IPS-15b (cell line): ENCODE results near the gene JARID2.

Experiments
- H3K27me3 ChIP-seq: one replicate; pipeline ENCODE4 v1.6.1; 2013; ENCODE audit warnings: low read length; ENCODE audit not compliant: control insufficient read depth, insufficient read depth
- H3K36me3 ChIP-seq: one replicate; pipeline ENCODE4 v1.6.1; 2013; ENCODE audit warnings: low read length; ENCODE audit not compliant: control insufficient read depth, insufficient read depth
- H3K4me1 ChIP-seq: one replicate; pipeline ENCODE4 v1.6.1; 2013; ENCODE audit warnings: mild to moderate bottlenecking, low read length; ENCODE audit not compliant: control insufficient read depth, insufficient read depth
- H3K4me3 ChIP-seq: one replicate; pipeline ENCODE4 v1.5.1; 2013; ENCODE audit warnings: low read depth, low read length
- H3K9ac ChIP-seq: one replicate; pipeline ENCODE4 v1.6.1; 2013; ENCODE audit warnings: low read depth, mild to moderate bottlenecking, low read length
- H3K9me3 ChIP-seq: one replicate; pipeline ENCODE4 v1.6.1; 2013; ENCODE audit warnings: mild to moderate bottlenecking, low read length; ENCODE audit not compliant: control insufficient read depth, insufficient read depth

Gene JARID2

DNA sequence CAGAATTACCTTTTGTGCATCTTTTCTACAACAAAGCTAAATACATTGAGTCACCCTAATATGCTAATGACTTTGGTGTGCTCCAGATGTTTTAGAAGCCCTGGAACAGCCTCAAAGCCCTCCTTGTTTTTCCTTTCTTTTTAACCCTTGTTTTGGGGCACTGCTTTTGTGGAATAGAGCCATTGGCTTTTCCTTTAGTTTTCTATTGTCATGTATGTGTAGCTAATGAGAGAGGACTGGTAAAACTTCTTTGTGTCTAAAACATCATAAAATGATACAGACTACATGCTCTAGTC, 158.8 kb downstream of the JARID2 start:
- Histone ChIP-seq H3K4me3 (no peak overlapping the region), H3K27me3 (no peaks in the 10 kb centered on the region), H3K9ac (no peak overlapping the region), H3K9me3 (no peaks in the 10 kb centered on the region), H3K4me1 (peaks cover 60% of the 10 kb centered on the region), H3K36me3 (no peaks in the 10 kb centered on the region)

DNA sequence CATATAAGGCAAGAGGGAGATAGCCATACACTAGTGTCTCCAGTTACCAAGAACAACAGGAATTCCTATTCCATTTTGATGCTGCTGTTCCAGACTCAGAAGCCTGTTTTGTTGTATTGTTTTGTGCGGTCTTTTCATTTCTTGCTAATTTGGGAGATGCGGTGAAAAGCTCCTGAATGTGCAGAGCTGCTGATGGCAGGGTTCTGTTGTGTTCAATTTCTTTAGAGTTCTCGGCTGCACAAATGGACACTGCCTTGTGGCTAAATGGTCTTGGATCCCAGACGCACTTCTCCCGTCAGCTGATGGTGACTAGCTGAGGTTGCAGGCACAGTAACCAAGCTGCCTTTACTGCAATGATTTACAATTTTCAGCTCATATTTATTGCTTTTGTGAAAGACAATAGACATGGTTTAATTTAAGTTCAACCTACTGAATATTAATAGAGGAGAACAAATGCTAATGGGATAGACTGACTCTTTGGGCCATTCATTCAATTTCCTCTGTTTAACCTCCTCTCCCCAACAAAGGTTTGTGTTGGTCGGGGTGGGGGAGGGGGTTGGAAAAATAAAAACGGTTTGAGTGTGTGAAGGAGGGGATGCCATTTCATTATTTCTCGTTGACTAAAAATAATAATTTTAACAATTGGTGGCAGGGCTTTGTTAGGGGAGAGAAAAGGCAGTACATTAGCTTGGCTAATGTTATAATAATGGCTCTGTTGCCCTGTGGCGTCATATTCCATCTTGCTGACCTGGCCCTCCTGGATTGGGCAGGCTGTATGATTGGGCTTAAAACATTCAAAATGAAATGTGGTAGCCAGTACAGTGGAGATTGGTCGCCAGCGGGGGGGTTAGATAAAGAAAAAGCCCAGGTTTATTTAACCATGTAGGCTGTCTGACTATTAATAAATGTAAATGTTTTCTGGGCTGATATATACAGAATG, 159.5 kb downstream of the JARID2 start:
- Histone ChIP-seq H3K36me3 (no peaks in the 10 kb centered on the region), H3K27me3 (no peaks in the 10 kb centered on the region), H3K4me1 (peaks cover 56% of the 10 kb centered on the region), H3K9me3 (no peaks in the 10 kb centered on the region), H3K9ac (no peak overlapping the region), H3K4me3 (no peak overlapping the region)

DNA sequence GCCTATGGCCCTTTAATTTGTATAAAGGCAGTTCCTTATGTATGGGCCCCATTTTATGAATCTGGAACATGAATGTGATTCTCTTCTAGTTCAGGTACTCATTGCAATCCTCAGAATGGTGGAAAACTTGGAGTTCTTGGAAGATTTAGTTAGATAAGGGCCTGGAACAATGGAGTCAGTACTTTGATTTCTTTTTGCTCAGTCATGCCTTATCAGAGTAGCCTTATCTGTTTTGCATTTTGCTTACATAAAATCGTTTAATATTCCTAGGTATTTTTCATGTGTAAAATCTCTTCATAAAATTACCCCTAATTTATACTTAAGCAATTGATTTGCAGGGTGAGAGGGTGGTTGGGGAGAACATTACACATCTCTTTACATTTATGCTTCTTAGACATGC, 160.6 kb downstream of the JARID2 start:
- no peaks in the 10 kb centered on the region for H3K9me3 ChIP-seq
- peaks cover 58% of the 10 kb centered on the region for H3K4me1 ChIP-seq
- H3K27me3 ChIP-seq: no peaks in the 10 kb centered on the region
- no peak overlapping the region for H3K9ac ChIP-seq
- H3K36me3 ChIP-seq: no peaks in the 10 kb centered on the region
- H3K4me3 ChIP-seq: no peak overlapping the region

DNA sequence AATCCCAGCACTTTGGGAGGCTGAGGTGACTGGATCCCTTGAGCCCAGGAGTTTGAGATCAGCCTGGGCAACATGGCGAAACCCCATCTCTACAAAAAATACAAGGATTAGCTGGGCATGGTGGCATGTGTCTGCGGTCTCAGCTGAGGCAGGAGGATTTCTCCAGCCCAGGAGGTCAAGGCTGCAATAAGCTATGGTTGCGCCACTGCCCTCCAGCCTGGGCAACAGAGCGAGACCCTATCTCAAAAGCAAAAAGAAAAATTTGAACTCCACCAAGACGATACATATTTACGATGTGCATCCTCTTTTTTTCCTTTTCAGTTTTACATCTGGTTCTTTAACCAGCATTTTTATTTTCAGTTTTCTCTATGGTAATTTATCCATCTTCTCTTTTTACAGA, 162.1 kb downstream of the JARID2 start:
- Histone ChIP-seq H3K9ac (no peak overlapping the region), H3K9me3 (no peaks in the 10 kb centered on the region), H3K4me3 (no peak overlapping the region), H3K27me3 (no peaks in the 10 kb centered on the region), H3K36me3 (no peaks in the 10 kb centered on the region), H3K4me1 (peaks cover 48% of the 10 kb centered on the region)

DNA sequence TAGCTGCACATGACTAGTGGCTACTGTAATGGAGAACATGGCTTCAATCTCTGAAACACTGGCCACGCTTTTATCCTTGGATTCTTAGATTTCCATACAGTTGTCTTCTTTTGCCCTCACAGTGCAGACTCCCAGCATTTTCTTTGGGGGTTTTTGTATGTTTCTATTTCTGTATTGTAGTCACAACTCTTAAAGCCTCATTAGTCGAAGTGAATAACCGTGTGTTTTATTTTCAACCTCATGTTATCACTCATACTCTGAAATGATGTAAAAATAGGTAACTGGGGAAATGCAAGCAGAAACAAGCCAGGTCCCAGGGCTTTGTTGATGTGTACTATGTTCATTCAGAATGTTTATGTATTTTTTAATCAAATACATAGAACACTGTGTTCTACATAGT, 162.9 kb downstream of the JARID2 start:
- Histone ChIP-seq H3K9me3 (no peaks in the 10 kb centered on the region), H3K9ac (no peak overlapping the region), H3K4me1 (peaks cover 49% of the 10 kb centered on the region), H3K27me3 (no peaks in the 10 kb centered on the region), H3K36me3 (no peaks in the 10 kb centered on the region), H3K4me3 (no peak overlapping the region)

DNA sequence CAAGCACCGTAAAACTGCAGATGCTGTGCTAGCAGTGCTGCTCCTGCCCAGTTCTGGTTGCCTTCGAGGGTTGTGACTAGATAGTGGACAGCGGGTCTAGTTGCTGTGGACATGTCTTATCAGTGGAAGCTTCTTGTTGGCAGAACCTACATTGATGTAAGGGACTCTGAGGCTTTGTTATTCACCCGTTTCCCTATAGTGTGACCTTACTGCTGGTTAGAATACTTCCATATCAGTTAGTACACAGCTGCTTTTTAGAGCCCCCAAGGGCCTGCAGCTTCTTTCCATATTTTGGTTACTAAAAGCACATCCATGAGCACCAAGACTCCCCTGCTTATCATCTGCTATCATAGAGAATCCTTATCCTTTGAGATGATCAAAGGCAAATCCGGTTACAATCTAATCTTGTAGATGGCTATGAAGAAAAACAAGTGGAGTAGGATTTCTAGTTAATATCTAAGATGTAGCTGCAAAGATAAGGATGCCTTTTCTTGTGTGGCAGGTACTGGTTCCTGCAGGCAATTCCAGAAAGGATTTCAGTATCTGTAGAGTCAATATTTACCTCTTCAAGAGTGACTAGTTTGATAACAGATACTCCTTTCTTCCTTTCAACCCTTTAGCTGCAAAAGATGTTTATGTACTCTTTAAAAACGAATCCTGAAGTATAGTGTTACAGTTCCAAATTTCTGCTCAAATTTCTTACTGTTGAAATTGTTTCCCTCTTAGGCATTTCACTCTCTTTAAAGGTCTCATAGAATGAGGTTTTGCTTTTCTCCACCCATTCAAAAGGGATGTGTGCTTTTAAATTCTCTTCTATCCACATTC, 163.6 kb downstream of the JARID2 start:
- Histone ChIP-seq H3K36me3 (no peaks in the 10 kb centered on the region), H3K27me3 (no peaks in the 10 kb centered on the region), H3K4me1 (peaks cover 54% of the 10 kb centered on the region), H3K4me3 (no peak overlapping the region), H3K9ac (no peak overlapping the region), H3K9me3 (no peaks in the 10 kb centered on the region)

DNA sequence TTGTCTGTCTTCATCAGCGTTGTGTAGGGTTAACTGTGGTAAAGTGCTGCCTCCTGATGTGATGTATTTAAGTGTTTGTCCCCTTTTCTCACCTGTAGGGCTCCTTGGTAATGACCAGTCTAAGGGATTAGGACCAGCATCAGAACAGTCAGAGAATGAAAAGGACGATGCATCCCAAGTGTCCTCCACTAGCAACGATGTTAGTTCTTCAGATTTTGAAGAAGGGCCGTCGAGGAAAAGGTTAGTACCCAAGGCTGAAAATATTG, 164.2 kb downstream of the JARID2 start:
- no peaks in the 10 kb centered on the region for H3K36me3 ChIP-seq
- no peak overlapping the region for H3K4me3 ChIP-seq
- no peak overlapping the region for H3K9ac ChIP-seq
- H3K4me1 ChIP-seq: peaks cover 52% of the 10 kb centered on the region
- no peaks in the 10 kb centered on the region for H3K9me3 ChIP-seq
- no peaks in the 10 kb centered on the region for H3K27me3 ChIP-seq

DNA sequence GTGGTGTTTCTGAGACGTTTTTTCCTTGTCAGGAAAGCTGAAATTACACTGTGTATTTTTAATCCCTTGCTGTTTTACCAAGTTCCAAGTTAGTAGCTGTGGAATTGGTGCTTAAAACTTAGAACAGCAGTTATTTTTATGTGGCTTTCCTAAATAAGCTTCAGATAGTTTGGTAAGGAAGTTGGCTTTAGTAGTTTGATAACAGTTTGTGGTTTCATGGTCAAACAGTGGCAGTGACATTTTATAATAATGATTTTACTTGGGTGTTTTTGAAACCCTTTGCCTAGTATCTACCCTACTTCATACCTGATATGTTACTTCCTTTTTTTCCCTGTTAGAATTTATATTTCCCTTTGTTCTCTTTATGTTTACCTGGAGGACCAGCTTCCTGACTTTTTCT, 164.9 kb downstream of the JARID2 start:
- Histone ChIP-seq H3K9me3 (no peaks in the 10 kb centered on the region), H3K9ac (no peak overlapping the region), H3K4me1 (peaks cover 45% of the 10 kb centered on the region), H3K36me3 (no peaks in the 10 kb centered on the region), H3K4me3 (no peak overlapping the region), H3K27me3 (no peaks in the 10 kb centered on the region)

DNA sequence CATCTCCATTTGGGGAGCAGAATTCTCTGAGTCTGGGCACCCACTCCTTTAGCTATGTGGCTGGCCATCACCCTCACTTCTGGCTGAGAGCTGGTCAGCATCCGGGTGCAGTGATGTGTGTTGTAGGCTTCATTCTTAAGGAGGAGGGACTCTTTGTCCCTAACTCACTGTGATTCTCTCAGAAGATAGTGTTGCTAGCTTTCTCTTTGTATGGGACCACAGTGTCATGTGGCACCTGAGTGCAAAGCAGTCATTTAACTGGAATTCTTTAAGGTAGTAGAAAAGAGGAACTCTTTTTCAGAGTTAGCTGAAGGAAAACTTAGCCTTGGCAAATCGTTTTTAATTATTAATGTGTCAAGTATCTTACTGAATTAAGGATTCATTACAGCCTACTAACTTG, 165.9 kb downstream of the JARID2 start:
- Histone ChIP-seq H3K27me3 (no peaks in the 10 kb centered on the region), H3K9me3 (no peaks in the 10 kb centered on the region), H3K9ac (no peak overlapping the region), H3K36me3 (no peaks in the 10 kb centered on the region), H3K4me3 (no peak overlapping the region), H3K4me1 (peaks cover 43% of the 10 kb centered on the region)

DNA sequence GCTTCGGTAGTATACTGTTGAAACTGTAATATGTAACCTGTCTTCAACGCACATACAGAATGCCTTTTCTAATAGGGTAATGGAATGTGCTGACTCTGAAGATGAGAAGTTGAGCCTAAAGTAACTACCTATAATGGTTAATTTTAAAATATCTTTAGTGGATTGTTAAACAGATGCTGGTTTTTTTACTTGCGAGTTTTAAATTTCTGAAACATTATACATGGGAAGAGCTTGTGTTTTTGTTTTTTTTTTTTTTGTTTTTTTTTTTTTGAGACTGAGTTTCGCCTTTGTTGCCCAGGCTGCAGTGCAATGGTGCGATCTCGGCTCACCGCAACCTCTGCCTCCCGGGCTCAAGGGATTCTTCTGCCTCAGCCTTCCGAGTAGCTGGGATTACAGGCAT, 166.9 kb downstream of the JARID2 start:
- no peak overlapping the region for H3K9ac ChIP-seq
- H3K4me1 ChIP-seq: peaks cover 37% of the 10 kb centered on the region
- H3K4me3 ChIP-seq: no peak overlapping the region
- H3K36me3 ChIP-seq: no peaks in the 10 kb centered on the region
- H3K27me3 ChIP-seq: no peaks in the 10 kb centered on the region
- no peaks in the 10 kb centered on the region for H3K9me3 ChIP-seq

DNA sequence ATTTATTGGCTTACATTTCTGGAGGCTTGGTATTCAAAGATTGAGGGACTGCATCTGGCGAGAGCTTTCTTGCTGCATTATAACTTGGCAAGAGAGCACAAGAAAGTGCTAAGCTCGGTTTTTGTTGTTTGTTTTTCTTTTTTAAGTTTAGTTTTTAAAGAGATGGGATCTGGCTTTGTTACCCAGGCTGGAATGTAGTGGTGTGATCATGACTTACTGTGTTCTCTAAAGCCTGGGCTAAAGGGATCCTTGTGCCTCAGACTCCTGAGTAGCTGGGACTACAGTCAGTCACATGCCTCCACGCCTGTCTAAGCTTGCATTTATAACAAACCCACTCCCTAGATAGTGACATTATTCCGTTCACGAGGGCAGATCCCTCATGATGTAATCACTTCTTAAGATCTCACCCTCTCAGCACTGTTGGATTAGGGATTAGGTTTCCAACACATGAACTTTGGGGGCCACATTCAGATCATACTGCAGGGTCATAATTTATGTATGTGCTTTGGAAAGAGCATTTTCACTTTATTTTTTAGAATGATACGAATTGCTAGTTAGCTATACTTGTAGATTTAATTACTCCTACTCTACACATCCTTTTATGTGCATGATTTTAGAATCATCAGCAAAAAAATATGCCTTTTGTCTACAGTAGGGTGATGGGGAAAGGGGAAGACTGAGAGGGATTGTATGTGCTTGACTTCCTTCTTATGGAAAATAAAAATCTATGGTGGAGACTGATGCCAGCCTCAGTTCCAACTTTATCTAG, 167.8 kb downstream of the JARID2 start:
- Histone ChIP-seq H3K9me3 (no peaks in the 10 kb centered on the region), H3K36me3 (no peaks in the 10 kb centered on the region), H3K4me1 (peaks cover 35% of the 10 kb centered on the region), H3K9ac (no peak overlapping the region), H3K27me3 (no peaks in the 10 kb centered on the region), H3K4me3 (no peak overlapping the region)
